Inflammatory macrophage treated with lipopolysaccharide for 1 hour (primary cell): ENCODE measurements around the gene OR10S1.
"Not testable (repeated sequence)": the region's sequence is repeated elsewhere in the genome, so short reads cannot be mapped to it uniquely, and the experiment has no call there.

Experiments used
- DNase-seq, 2 donors: peaks; one replicate each; pipeline ENCODE4 v3.0.0-alpha.2; 2020 to 2022

The OR10S1 gene, protein sequence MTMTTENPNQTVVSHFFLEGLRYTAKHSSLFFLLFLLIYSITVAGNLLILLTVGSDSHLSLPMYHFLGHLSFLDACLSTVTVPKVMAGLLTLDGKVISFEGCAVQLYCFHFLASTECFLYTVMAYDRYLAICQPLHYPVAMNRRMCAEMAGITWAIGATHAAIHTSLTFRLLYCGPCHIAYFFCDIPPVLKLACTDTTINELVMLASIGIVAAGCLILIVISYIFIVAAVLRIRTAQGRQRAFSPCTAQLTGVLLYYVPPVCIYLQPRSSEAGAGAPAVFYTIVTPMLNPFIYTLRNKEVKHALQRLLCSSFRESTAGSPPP

GRCh38 chr11:123977731-123978347 lies at the start of gene OR10S1:
Gene OR10S1, minus strand, starts transcription at chr11:123977781. Its CDS starts 117 bp downstream, at chr11:123977664.
- no peak for DNase-seq

- DNase-seq: no peak
These were observed 48.9 kb upstream of the OR10S1 start, which contains the start of gene OR10G8 for GRCh38 chr11:124026498-124026897. Gene OR10G8, plus strand, starts transcription at chr11:124026798. Its CDS starts 2,825 bp downstream, at chr11:124029623.

GRCh38 chr11:124015837-124016236 lies 38.3 kb upstream of the OR10S1 start:
- DNase-seq: not testable (repeated sequence)

DNA sequence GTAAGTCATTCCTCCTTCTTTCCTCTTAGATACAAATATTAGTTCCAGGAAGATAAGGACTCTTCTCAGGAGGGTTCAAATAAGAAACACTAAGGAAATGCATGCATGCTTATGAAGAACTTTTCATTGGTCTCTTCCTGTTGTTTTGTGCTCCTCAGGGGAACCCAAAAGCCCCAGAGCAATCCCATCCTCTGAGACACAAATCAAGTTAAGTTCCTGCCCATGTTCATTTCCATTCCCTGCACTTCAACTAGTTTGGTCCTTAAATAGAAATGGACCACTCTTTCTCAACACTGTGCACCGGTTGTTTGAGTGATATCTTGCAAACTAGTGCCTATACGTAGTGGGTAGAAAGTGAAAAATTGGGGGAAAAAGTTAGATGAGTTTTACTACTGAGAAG lies 35.1 kb upstream of the OR10S1 start, which contains the start of gene OR10G4:
TSS of gene OR10G4 (plus strand) at position 301 of the 400 bp plus-strand sequence. CDS start 2,578 bp downstream, outside the sequence.
- no peak for DNase-seq

GRCh38 chr11:123995119-123995518 lies 17.5 kb upstream of the OR10S1 start, which contains the start of gene OR10G6:
Gene OR10G6, minus strand, starts transcription at chr11:123995161. Its CDS starts 0 bp downstream, at chr11:123995161.
- no peak for DNase-seq

- no peak for DNase-seq
These were observed 1.7 kb upstream of the OR10S1 start for GRCh38 chr11:123979311-123979710.

GRCh38 chr11:123976770-123977560 lies 616 bp downstream of the OR10S1 start:
- DNase-seq: no peak

- no peak for DNase-seq
These were observed 3.8 kb downstream of the OR10S1 start for GRCh38 chr11:123973816-123974215.

GRCh38 chr11:123956752-123957151 lies 20.8 kb downstream of the OR10S1 start:
- DNase-seq: no peak

- no peak for DNase-seq
These were observed 32.4 kb downstream of the OR10S1 start for GRCh38 chr11:123945132-123945531.

GRCh38 chr11:123943738-123944137 lies 33.8 kb downstream of the OR10S1 start, which contains the start of gene OR6T1:
Gene OR6T1, minus strand, starts transcription at chr11:123943838. Its CDS starts 0 bp downstream, at chr11:123943838.
- DNase-seq: no peak

GRCh38 chr11:123942413-123942812 lies 35.2 kb downstream of the OR10S1 start:
- no peak for DNase-seq

DNA sequence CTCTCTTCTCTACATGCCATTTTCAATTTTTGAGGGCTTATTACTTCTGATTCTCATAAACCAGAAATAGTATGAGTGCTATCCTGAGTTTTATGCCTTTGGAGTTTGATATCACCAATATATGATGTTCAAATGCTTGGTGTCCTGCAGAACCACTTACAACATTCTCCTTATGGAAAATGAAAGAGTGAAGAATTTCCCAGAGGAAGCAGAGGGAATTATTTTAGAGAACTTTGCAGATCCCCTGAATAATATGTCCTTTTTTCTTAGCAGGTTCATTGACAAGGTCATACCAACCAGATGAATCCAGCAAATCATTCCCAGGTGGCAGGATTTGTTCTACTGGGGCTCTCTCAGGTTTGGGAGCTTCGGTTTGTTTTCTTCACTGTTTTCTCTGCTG lies 38.3 kb downstream of the OR10S1 start, which contains the start of gene OR4D5:
TSS of gene OR4D5 (plus strand) at position 301 of the 400 bp plus-strand sequence. CDS start at position 301, 0 bp downstream.
- DNase-seq: no peak
